ENCODE results near the gene LRRC49. TPM values are rescaled to one million over a fixed set of nuclear protein-coding genes. Genes with fewer than 3 reads are reported as not detected.

The LRRC49 gene
- polyA plus RNA-seq, 1 donor: 7.2 TPM

DNA sequence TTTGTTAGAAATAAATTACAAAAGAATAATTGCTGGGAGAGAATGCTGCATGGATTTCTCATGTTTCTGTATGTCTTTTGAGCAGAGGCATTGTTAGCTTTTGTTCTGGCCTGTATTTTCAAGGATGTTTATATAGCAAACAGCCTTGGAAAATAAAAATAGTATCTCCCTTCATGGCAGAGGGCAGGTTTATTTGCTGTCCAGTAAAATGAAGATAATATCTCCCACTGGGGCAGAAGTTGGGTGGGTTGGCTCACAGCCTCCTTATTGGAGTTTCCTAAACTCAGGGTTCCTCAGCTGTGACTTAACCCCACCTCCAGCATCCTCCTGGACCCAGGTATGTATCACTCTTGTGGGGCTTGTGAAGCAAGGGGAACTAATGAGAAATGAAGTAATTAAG is 178.9 kb downstream of the LRRC49 start:
- Histone ChIP-seq H3K4me1 (ENCODE audit: control insufficient read depth, insufficient read depth, low read length) (no peaks in the 10 kb centered on the region), H3K36me3 (ENCODE audit: control insufficient read depth, insufficient read depth, low read length) (no peaks in the 10 kb centered on the region), H3K9me3 (ENCODE audit: control insufficient read depth, low read depth, low read length) (no peaks in the 10 kb centered on the region), H3K27ac (ENCODE audit: low read length) (no peak overlapping the region), H3K4me3 (ENCODE audit: low read length) (no peak overlapping the region), H3K27me3 (ENCODE audit: control insufficient read depth, insufficient read depth, low read length) (no peaks in the 10 kb centered on the region)
- no peak for DNase-seq

DNA sequence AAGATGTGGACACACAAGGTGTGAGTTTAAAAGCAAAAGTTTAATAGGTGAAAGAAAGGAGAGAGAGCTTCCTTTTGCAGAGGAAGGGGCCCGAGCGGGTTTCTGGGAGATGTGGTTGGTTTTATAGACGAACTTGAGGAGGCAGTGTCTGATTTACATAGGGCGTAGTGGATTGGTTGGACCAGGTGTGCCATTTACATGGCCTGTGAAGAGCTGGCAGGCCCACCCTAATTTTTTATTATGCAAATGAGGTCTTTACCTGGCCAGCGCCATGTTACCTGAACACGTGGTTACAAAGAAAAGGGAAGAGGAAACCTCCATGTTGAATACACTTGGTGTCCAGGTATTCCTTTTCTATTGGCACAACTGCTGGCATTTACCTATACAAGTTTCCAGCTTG is 179.8 kb downstream of the LRRC49 start:
- no peaks in the 10 kb centered on the region for H3K4me1 ChIP-seq (ENCODE audit: control insufficient read depth, insufficient read depth, low read length)
- 92% methylated on average over 2 of the region's 6 CpGs for WGBS (ENCODE audit: insufficient coverage, low lambda C conversion rate)

DNA sequence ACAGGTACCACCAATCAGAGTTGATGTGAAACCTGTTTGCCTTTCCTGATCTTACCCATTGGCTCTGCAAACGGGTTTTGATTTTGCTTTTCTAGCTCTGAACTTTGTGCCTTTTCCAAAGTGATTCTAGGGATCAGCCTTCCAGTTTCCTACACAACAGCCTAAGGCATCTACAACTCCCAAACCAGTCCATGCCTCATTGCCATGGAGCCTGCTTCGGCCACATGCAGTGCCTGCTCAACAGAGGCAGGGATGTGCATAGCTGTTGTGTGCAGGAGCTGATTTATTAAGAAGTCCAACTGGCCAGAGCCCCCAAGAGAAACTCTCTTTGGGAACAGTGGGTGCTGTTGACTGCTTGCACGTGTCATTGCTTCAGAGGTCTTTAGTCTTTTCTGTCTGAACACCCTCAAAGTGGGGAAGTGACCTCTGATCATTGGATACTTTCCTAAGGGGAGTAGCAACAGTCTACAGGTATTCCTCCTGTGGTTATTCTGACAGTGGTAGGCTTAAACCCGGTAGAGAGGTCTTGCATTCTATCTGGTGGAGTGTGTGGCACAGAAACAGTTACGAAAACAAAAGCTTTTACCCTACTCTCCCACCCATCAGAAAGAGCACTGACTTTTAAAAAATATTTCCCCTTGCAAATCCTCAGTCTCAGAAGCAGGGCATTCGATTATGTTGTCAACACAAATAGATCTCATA is 186.0 kb downstream of the LRRC49 start:
- H3K4me3 ChIP-seq (ENCODE audit: low read length): no peak overlapping the region
- no CpG with 5 or more reads among the region's 6 CpGs for WGBS (ENCODE audit: insufficient coverage, low lambda C conversion rate)
- no peaks in the 10 kb centered on the region for H3K9me3 ChIP-seq (ENCODE audit: control insufficient read depth, low read depth, low read length)
- no peak for DNase-seq
- H3K36me3 ChIP-seq (ENCODE audit: control insufficient read depth, insufficient read depth, low read length): no peaks in the 10 kb centered on the region
- peak overlapping the region; percentile 6 for H3K27ac ChIP-seq (ENCODE audit: low read length)
- no peaks in the 10 kb centered on the region for H3K27me3 ChIP-seq (ENCODE audit: control insufficient read depth, insufficient read depth, low read length)
- peaks cover 9% of the 10 kb centered on the region for H3K4me1 ChIP-seq (ENCODE audit: control insufficient read depth, insufficient read depth, low read length)

More for the DNA sequence above, 179.8 kb downstream of the LRRC49 start:
- Histone ChIP-seq H3K36me3 (ENCODE audit: control insufficient read depth, insufficient read depth, low read length) (no peaks in the 10 kb centered on the region), H3K9me3 (ENCODE audit: control insufficient read depth, low read depth, low read length) (no peaks in the 10 kb centered on the region), H3K4me3 (ENCODE audit: low read length) (no peak overlapping the region), H3K27me3 (ENCODE audit: control insufficient read depth, insufficient read depth, low read length) (no peaks in the 10 kb centered on the region), H3K27ac (ENCODE audit: low read length) (no peak overlapping the region)
- no peak for DNase-seq

DNA sequence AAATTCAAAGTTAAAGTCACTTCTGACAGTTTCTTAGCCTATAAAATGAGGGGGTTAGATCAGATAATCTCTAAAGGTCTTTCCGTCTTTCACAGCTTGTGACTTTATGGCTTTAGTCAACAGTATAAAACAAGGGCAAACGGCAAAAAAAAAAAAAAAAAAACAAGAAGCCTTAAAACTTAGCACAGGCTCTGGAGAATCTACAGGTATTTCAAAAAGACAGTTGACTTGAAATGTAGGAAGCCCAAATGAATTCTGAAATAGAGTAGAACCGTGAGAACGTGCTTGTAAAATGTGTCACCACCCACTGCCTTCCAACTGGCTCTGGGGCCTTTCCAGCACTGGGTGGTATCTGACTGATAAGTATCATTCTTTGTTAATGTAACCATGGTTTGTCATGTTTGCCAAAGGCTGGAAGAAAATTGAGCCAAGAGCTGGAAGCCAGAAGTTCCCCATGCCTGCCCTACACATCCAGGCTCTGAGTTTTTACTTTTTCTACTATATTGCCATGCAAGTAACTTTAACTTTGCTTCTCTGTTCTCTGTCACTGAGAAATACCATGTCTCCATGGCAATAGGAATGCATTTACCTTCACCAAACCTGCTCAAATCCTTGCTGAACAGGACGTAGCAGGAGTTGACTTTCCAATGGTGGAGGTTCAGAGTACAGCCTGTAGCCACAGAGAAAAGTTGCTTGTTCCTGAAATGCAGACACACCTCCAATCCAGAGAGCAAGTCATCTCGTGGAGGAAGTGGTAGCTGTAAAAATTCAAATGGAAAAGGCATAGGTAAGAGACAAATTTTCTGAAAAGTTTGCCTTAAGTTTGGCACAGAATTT is 186.8 kb downstream of the LRRC49 start:
- Histone ChIP-seq H3K27ac (ENCODE audit: low read length) (peak overlapping the region; percentile 27), H3K9me3 (ENCODE audit: control insufficient read depth, low read depth, low read length) (no peaks in the 10 kb centered on the region), H3K4me3 (ENCODE audit: low read length) (no peak overlapping the region), H3K27me3 (ENCODE audit: control insufficient read depth, insufficient read depth, low read length) (no peaks in the 10 kb centered on the region), H3K36me3 (ENCODE audit: control insufficient read depth, insufficient read depth, low read length) (no peaks in the 10 kb centered on the region), H3K4me1 (ENCODE audit: control insufficient read depth, insufficient read depth, low read length) (peaks cover 9% of the 10 kb centered on the region)
- peak; percentile 50 to 81 for DNase-seq
- 5% methylated on average over 3 of the region's 6 CpGs for WGBS (ENCODE audit: insufficient coverage, low lambda C conversion rate)

DNA sequence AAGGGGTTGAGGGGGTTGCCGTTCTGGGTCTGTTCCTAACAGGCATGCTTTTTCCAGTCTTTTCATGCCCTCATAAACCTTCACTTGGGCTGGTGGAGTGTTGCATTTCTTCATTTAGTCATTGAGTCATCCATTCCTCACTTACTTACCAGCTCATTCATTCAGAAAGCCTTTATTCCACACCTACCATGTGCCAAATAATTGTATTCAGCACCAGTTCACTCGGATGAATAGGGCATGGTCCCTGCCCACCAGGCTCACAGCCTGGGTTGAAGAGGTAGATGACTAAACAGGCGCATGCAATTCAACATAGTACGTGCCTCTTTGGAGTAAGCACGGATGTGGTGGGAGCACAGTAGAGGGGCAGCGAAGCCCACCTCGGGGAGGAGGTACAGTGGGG is 187.5 kb downstream of the LRRC49 start:
- Histone ChIP-seq H3K9me3 (ENCODE audit: control insufficient read depth, low read depth, low read length) (no peaks in the 10 kb centered on the region), H3K4me3 (ENCODE audit: low read length) (no peak overlapping the region), H3K4me1 (ENCODE audit: control insufficient read depth, insufficient read depth, low read length) (peaks cover 9% of the 10 kb centered on the region), H3K27ac (ENCODE audit: low read length) (no peak overlapping the region), H3K36me3 (ENCODE audit: control insufficient read depth, insufficient read depth, low read length) (no peaks in the 10 kb centered on the region), H3K27me3 (ENCODE audit: control insufficient read depth, insufficient read depth, low read length) (no peaks in the 10 kb centered on the region)
- no CpG with 5 or more reads among the region's 7 CpGs for WGBS (ENCODE audit: insufficient coverage, low lambda C conversion rate)
- DNase-seq: no peak

DNA sequence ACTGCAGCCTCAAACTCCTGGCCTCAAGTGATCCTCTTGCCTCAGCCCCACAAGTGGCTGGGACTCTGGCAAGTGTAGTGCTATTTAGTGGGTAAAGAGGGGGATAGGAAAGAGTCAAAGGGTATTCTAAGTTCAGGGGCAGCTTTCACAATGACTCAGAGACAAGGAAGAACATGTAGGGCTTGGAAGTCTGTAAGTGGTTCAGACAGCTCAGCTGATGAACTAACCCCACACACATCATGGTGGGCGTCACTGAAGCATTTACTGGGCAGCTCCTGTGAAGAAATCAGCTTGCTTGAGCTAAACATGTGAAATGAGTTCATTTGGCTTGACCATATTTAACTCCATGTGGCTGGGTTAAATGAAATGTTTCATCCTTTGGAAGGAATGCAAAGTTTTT is 188.1 kb downstream of the LRRC49 start:
- Histone ChIP-seq H3K27me3 (ENCODE audit: control insufficient read depth, insufficient read depth, low read length) (no peaks in the 10 kb centered on the region), H3K4me3 (ENCODE audit: low read length) (no peak overlapping the region), H3K27ac (ENCODE audit: low read length) (no peak overlapping the region), H3K9me3 (ENCODE audit: control insufficient read depth, low read depth, low read length) (no peaks in the 10 kb centered on the region), H3K4me1 (ENCODE audit: control insufficient read depth, insufficient read depth, low read length) (peaks cover 9% of the 10 kb centered on the region), H3K36me3 (ENCODE audit: control insufficient read depth, insufficient read depth, low read length) (no peaks in the 10 kb centered on the region)
- WGBS (ENCODE audit: insufficient coverage, low lambda C conversion rate): no CpG with 5 or more reads among the region's 1 CpG
- DNase-seq: no peak

DNA sequence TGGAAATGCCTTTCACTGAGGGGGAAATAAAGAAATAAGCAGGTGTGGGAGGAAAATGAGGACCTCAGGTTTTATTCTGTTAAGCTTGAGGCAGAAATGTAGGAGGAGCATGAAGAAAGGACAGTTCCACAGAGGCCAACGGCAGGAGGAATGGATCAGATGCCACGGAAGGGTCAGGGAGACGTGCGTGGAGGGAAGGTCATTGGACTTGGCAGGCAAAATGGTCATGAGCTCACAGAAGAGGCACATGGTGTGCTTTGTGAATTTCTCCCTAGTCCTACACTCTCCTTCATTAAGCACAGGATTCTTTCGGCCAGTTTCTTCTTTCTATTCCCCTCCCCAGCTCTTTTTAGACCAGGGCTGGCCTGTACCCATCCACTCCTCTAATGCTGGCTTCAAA is 190.2 kb downstream of the LRRC49 start:
- Histone ChIP-seq H3K27ac (ENCODE audit: low read length) (no peak overlapping the region), H3K9me3 (ENCODE audit: control insufficient read depth, low read depth, low read length) (no peaks in the 10 kb centered on the region), H3K36me3 (ENCODE audit: control insufficient read depth, insufficient read depth, low read length) (no peaks in the 10 kb centered on the region), H3K4me3 (ENCODE audit: low read length) (no peak overlapping the region), H3K4me1 (ENCODE audit: control insufficient read depth, insufficient read depth, low read length) (peaks cover 9% of the 10 kb centered on the region), H3K27me3 (ENCODE audit: control insufficient read depth, insufficient read depth, low read length) (no peaks in the 10 kb centered on the region)
- no CpG with 5 or more reads among the region's 5 CpGs for WGBS (ENCODE audit: insufficient coverage, low lambda C conversion rate)
- no peak for DNase-seq

DNA sequence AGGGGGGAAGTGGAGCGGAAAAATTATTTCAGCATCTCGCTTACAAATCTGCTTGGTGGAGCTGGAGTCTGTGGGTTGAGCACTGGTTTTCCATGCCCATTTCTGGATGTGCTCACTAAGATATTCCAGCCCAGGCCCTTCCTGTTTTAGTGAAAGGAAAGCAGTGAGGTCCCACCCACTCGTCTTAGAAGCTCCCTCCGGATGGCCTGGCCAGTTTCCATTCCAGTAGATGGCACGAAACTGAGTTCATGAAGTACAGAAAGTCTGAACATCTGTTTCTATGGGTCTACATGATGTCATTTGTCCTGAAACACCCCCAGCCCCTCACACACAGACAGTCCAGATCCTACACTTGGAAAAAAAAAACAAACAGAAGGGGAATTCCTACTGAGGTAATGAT is 190.7 kb downstream of the LRRC49 start:
- DNase-seq: no peak
- no peaks in the 10 kb centered on the region for H3K27me3 ChIP-seq (ENCODE audit: control insufficient read depth, insufficient read depth, low read length)
- no peak overlapping the region for H3K27ac ChIP-seq (ENCODE audit: low read length)
- H3K9me3 ChIP-seq (ENCODE audit: control insufficient read depth, low read depth, low read length): no peaks in the 10 kb centered on the region
- H3K36me3 ChIP-seq (ENCODE audit: control insufficient read depth, insufficient read depth, low read length): no peaks in the 10 kb centered on the region
- no peak overlapping the region for H3K4me3 ChIP-seq (ENCODE audit: low read length)
- no CpG with 5 or more reads among the region's 5 CpGs for WGBS (ENCODE audit: insufficient coverage, low lambda C conversion rate)
- H3K4me1 ChIP-seq (ENCODE audit: control insufficient read depth, insufficient read depth, low read length): peaks cover 9% of the 10 kb centered on the region

DNA sequence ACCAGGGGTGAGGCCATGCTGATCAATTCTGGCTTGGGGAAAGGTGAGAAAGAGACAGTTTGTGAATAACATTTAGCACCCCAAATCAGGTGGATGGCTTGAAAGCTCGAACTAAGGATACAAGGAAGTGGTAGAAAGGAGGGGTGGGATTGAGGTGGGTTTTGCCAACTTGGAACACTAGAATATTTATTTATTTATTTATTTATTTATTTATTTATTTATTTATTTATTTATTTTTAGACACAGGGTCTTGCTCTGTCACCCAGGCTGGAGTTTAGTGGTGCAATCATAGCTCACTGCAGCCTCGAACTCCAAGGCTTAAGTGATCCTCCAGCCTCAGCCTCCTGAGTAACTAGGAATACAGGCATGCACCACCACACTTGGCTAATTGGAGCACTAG is 191.6 kb downstream of the LRRC49 start:
- no peaks in the 10 kb centered on the region for H3K9me3 ChIP-seq (ENCODE audit: control insufficient read depth, low read depth, low read length)
- no peak overlapping the region for H3K4me3 ChIP-seq (ENCODE audit: low read length)
- H3K27me3 ChIP-seq (ENCODE audit: control insufficient read depth, insufficient read depth, low read length): no peaks in the 10 kb centered on the region
- H3K36me3 ChIP-seq (ENCODE audit: control insufficient read depth, insufficient read depth, low read length): no peaks in the 10 kb centered on the region
- no peak overlapping the region for H3K27ac ChIP-seq (ENCODE audit: low read length)
- no CpG with 5 or more reads among the region's 2 CpGs for WGBS (ENCODE audit: insufficient coverage, low lambda C conversion rate)
- no peak for DNase-seq
- peaks cover 4% of the 10 kb centered on the region for H3K4me1 ChIP-seq (ENCODE audit: control insufficient read depth, insufficient read depth, low read length)

DNA sequence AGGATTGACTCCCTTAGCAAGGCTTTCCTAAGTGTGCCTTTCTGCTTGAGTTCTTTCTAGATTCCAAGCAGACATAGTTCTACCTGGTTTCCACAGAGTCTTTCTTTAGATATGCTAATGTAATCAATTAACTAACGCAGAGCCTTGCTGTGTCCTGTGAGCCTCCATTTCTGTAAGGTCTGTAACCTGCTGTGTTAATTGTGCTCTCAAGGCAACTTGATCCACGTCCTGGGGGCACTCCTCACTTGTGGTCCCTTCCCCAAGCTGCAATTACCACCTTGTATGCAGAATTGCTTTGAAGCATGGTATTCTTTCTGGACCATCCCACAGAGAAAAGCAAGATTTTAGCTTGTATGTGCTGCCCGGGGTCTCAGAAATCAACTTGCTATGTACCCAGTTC is 193.2 kb downstream of the LRRC49 start:
- H3K36me3 ChIP-seq (ENCODE audit: control insufficient read depth, insufficient read depth, low read length): no peaks in the 10 kb centered on the region
- WGBS (ENCODE audit: insufficient coverage, low lambda C conversion rate): no CpG with 5 or more reads among the region's 3 CpGs
- DNase-seq: no peak
- no peak overlapping the region for H3K27ac ChIP-seq (ENCODE audit: low read length)
- H3K27me3 ChIP-seq (ENCODE audit: control insufficient read depth, insufficient read depth, low read length): no peaks in the 10 kb centered on the region
- no peaks in the 10 kb centered on the region for H3K9me3 ChIP-seq (ENCODE audit: control insufficient read depth, low read depth, low read length)
- H3K4me3 ChIP-seq (ENCODE audit: low read length): no peak overlapping the region
- no peaks in the 10 kb centered on the region for H3K4me1 ChIP-seq (ENCODE audit: control insufficient read depth, insufficient read depth, low read length)

DNA sequence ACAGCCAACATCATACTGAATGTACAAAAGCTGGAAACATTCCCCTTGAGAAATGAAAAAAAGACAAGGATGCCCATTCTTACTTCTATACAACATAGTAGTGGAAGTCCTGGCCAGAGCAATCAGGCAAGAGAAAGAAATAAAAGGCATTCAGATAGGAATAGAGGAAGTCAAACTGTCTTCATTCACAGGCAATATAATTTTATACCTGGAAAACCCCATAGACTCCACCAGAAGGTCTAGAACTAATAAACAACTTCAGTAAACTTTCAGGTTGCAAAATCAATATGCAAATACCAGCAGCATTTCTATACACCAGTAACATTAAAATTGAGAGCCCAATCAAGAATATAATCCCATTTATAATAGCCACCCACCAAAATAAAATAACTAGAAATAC is 195.5 kb downstream of the LRRC49 start:
- H3K36me3 ChIP-seq (ENCODE audit: control insufficient read depth, insufficient read depth, low read length): no peaks in the 10 kb centered on the region
- no peak for DNase-seq
- H3K4me3 ChIP-seq (ENCODE audit: low read length): no peak overlapping the region
- H3K9me3 ChIP-seq (ENCODE audit: control insufficient read depth, low read depth, low read length): no peaks in the 10 kb centered on the region
- H3K4me1 ChIP-seq (ENCODE audit: control insufficient read depth, insufficient read depth, low read length): peaks cover under 1% of the 10 kb centered on the region
- no peak overlapping the region for H3K27ac ChIP-seq (ENCODE audit: low read length)
- no peaks in the 10 kb centered on the region for H3K27me3 ChIP-seq (ENCODE audit: control insufficient read depth, insufficient read depth, low read length)

All from large intestine (tissue), 3 donors.